HFF-Myc (cell line): ENCODE data around the gene GRIK4.

ENCODE experiments used
- DNase-seq: peaks from one replicate; pipeline ENCODE4 v3.0.0-alpha.2; 2011; ENCODE audit warnings: low read depth; ENCODE audit errors: extremely low read depth
- H3K4me3 ChIP-seq: replicated peaks from 2 replicates; pipeline ENCODE4 v1.5.1; 2011; ENCODE audit warnings: low read depth, mild to moderate bottlenecking, control low read depth, low read length
- CTCF ChIP-seq: IDR thresholded peaks from 2 replicates; pipeline ENCODE4 v1.5.1; 2012; ENCODE audit warnings: mild to moderate bottlenecking, low read depth, low read length, control low read depth; ENCODE audit errors: missing control alignments

The GRIK4 gene

GRCh38 chr11:120919045-120919444 is 407.5 kb downstream of the GRIK4 start:
- DNase-seq = no peak
- no peak for TF ChIP-seq CTCF
- H3K4me3 ChIP-seq = no peak overlapping the region

DNA sequence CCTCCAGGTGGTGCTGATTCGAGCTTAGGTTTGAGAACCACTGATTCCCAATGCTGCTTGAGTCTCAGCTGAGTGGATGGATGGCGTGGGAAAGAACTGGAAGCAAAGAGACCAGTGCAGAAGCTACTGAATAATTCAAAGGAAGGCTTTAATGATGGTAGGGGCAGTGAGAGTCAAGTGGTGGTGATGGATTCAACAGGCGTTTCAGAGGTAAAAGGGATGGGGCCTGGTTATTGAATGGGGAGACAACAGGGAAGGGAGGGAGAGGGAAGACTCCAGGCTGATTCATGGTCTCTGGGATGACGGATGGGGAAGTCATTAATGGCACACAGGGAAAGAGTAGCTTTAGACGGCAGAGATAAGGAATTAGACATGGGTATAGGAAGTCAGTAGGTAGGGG is 408.0 kb downstream of the GRIK4 start:
- no peak for TF ChIP-seq CTCF

DNA sequence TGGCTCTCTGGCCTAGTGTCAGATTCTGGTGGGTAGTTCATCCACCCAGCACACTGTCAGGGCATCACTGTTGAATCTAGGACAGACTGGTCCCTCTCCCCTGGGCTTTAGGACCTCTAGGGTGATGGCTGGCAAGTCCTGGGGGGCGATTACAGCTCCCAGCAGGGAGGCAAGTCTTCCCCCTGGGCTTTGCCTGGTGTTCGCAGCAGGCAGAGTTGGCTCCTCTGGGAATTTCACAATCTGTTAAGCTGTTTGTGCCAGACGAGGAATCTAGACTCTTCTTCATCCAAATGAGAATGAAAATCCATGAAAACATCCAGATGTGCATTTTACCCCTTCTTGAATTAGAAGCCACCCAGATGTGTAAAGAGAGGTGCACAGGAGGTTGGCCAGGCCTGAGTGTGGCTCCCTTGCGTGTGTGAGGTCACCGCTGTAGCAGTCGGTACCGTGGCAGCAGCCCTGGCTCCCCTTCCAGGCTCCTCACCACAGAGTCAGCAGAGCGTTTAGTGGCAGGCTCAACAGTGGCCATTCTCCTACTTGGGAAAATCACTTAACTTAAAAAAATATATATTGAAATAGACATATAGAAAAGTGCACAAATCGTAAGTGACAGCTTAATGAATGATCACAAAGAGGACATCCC is 412.4 kb downstream of the GRIK4 start:
- no peak for DNase-seq
- no peak for TF ChIP-seq CTCF
- no peak overlapping the region for H3K4me3 ChIP-seq

More for the DNA sequence above, 408.0 kb downstream of the GRIK4 start:
- no peak overlapping the region for H3K4me3 ChIP-seq
- no peak for DNase-seq

- DNase-seq = no peak
These were observed 414.4 kb downstream of the GRIK4 start for GRCh38 chr11:120925944-120926343.

DNA sequence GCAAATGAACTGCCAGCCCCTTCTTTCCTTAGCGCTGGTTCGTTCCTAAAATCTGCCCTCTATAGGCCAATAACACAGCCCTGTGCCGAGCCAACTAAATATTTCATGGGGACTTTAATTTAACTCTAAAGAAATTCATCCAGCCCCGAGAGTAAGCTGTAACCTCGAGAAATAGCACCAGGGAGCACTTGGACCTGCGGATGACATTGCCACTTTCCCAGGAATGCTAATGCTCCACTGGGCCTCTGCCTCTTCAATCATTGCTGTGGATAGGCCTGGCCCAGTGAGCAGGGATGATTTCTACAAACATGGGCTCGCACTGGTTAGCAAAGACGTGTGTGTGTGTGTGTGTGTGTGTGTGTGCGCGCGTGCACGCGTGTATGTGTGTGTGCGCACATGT is 417.1 kb downstream of the GRIK4 start:
- DNase-seq = no peak

More at GRCh38 chr11:120925944-120926343, 414.4 kb downstream of the GRIK4 start:
- no peak overlapping the region for H3K4me3 ChIP-seq
- TF ChIP-seq CTCF = no peak

DNA sequence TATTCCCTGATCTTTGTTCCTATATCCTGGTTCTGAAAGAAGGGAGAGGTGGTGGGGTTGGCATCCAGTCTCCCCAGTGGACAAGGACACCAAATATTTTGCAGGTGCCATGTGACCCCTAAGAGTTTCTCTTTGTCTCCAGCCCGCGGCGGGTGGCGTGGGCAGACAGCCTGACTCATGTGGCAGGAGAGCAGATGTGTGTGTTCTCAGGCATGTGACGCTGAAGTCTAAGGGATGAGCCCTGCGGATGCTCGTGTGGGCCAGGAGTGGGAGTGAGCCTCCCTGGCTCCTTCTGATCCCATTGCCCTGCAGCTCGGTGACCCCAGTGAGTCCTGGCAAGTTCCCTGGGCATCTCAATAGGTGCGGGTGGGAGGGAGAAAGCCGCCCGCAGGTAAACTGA is 417.5 kb downstream of the GRIK4 start:
- peak; percentile 7 for DNase-seq
- H3K4me3 ChIP-seq = no peak overlapping the region
- TF ChIP-seq CTCF = no peak

More for the DNA sequence above, 417.1 kb downstream of the GRIK4 start:
- H3K4me3 ChIP-seq = no peak overlapping the region
- no peak for TF ChIP-seq CTCF

- no peak overlapping the region for H3K4me3 ChIP-seq
- DNase-seq = peak; percentile 7
- peak; percentile 78 for TF ChIP-seq CTCF
These were observed 418.2 kb downstream of the GRIK4 start for GRCh38 chr11:120929664-120930154.
